ENCODE results near the gene CAMK2A. TPM values are rescaled to one million over a fixed set of nuclear protein-coding genes. Genes with fewer than 3 reads are reported as not detected.

The CAMK2A gene
- total and polyA plus RNA-seq, 10 donors: 0.03 to 1.1 (median 0.66) TPM; not detected in 2

- TF ChIP-seq POLR2A (IDR thresholded peaks at IDR 0.05) (no peak), POLR2AphosphoS5 (IDR thresholded peaks at IDR 0.05) (no peak), CTCF (IDR thresholded peaks at IDR 0.05 in 8 of 11, conservative IDR thresholded peaks at IDR 0.05 in 3 of 11) (no peak)
- no peak overlapping the region for H3K27ac ChIP-seq
- H3K36me3 ChIP-seq: no peaks in the 10 kb centered on the region
- H3K4me1 ChIP-seq: peaks cover 0 to 16% (median 3%) of the 10 kb centered on the region in 6 donors
- H3K4me3 ChIP-seq: no peak overlapping the region
- H3K27me3 ChIP-seq (replicated peaks in 1 of 7): peaks cover 0 to 46% (median 23%) of the 10 kb centered on the region in 7 donors
- intact Hi-C loops (cut with DNase I; ENCODE audit: low total_unique reads): no loop called here
- WGBS, 5 donors: 46 to 79% (median 70%) methylated on average over 4 of the region's 4 CpGs
- H3K9me3 ChIP-seq: no peaks in the 10 kb centered on the region
- no peak for DNase-seq
Measured at GRCh38 chr5:150186897-150187296, 102.7 kb downstream of the CAMK2A start.

GRCh38 chr5:150186137-150186536 is 103.4 kb downstream of the CAMK2A start:
- H3K4me3 ChIP-seq: no peak overlapping the region
- DNase-seq: no peak
- H3K27ac ChIP-seq: no peak overlapping the region
- intact Hi-C loops (cut with DNase I; ENCODE audit: low total_unique reads): no loop called here
- 86 to 97% (median 94%) methylated on average over 7 to 8 of the region's 8 CpGs for WGBS, 5 donors
- no peaks in the 10 kb centered on the region for H3K36me3 ChIP-seq
- H3K27me3 ChIP-seq (replicated peaks in 1 of 7): peaks cover 0 to 39% (median 23%) of the 10 kb centered on the region in 7 donors
- peaks cover 0 to 16% (median 3%) of the 10 kb centered on the region in 6 donors for H3K4me1 ChIP-seq
- no peaks in the 10 kb centered on the region for H3K9me3 ChIP-seq
- TF ChIP-seq CTCF (IDR thresholded peaks at IDR 0.05 in 8 of 11, conservative IDR thresholded peaks at IDR 0.05 in 3 of 11) (no peak), POLR2A (IDR thresholded peaks at IDR 0.05) (no peak), POLR2AphosphoS5 (IDR thresholded peaks at IDR 0.05) (no peak)

- Histone ChIP-seq H3K27ac (no peak overlapping the region), H3K27me3 (replicated peaks in 1 of 7) (peaks cover 0 to 30% (median 14%) of the 10 kb centered on the region in 7 donors), H3K4me1 (peaks cover 0 to 21% (median 9%) of the 10 kb centered on the region in 6 donors), H3K4me3 (no peak overlapping the region), H3K36me3 (no peaks in the 10 kb centered on the region), H3K9me3 (no peaks in the 10 kb centered on the region)
- intact Hi-C loops (cut with DNase I; ENCODE audit: low total_unique reads): no loop called here
- TF ChIP-seq POLR2A (IDR thresholded peaks at IDR 0.05) (no peak), CTCF (IDR thresholded peaks at IDR 0.05 in 8 of 11, conservative IDR thresholded peaks at IDR 0.05 in 3 of 11) (no peak)
- no peak for DNase-seq
- WGBS, 5 donors: 66 to 84% (median 74%) methylated on average over 11 to 12 of the region's 12 CpGs
Measured at GRCh38 chr5:150184990-150185912, 104.3 kb downstream of the CAMK2A start.

- peaks cover 0 to 17% (median 10%) of the 10 kb centered on the region in 6 donors for H3K4me1 ChIP-seq
- no peak overlapping the region for H3K27ac ChIP-seq
- no peaks in the 10 kb centered on the region for H3K36me3 ChIP-seq
- no peak overlapping the region for H3K4me3 ChIP-seq
- intact Hi-C loops (cut with DNase I; ENCODE audit: low total_unique reads): no loop called here
- DNase-seq: no peak
- 62 to 84% (median 77%) methylated on average over 2 of the region's 2 CpGs for WGBS, 5 donors
- no peaks in the 10 kb centered on the region for H3K9me3 ChIP-seq
- TF ChIP-seq POLR2A (IDR thresholded peaks at IDR 0.05) (no peak), CTCF (IDR thresholded peaks at IDR 0.05 in 8 of 11, conservative IDR thresholded peaks at IDR 0.05 in 3 of 11) (no peak), POLR2AphosphoS5 (IDR thresholded peaks at IDR 0.05) (no peak)
- peaks cover 0 to 18% (median 3%) of the 10 kb centered on the region in 7 donors for H3K27me3 ChIP-seq (replicated peaks in 1 of 7)
Measured at GRCh38 chr5:150184006-150184405, 105.6 kb downstream of the CAMK2A start.

Measured in spleen (tissue), 11 donors.